Stomach (tissue), 9 donors: ENCODE data around the gene BMPR1B. TPM values are rescaled to one million over a fixed set of nuclear protein-coding genes. Genes with fewer than 3 reads are reported as not detected.
"Not testable (repeated sequence)": the region's sequence is repeated elsewhere in the genome, so short reads cannot be mapped to it uniquely, and the experiment has no call there.

ENCODE experiments used
- DNase-seq, 2 donors: peaks; one replicate each; pipeline versions ENCODE4 v3.0.0 to v3.0.0-alpha.2; 2013 to 2019
- H3K27ac ChIP-seq, 5 donors: fragments of 200-600 bp in 4 of 5; sonication (generic) in 4 of 5; one replicate each; pipeline ENCODE4 v1.5.1; 2013 to 2019; ENCODE audit warnings: mild to moderate bottlenecking in 1 of 5, moderate library complexity in 1 of 5
- H3K27me3 ChIP-seq, 3 donors: fragments of 200-600 bp; sonication (generic); one replicate each; pipeline ENCODE4 v1.5.1; 2017 to 2019; ENCODE audit warnings: mixed run types in 1 of 3
- H3K36me3 ChIP-seq, 4 donors: fragments of 200-600 bp; sonication (generic); 1 replicate in 3 of 4; 2 replicates in 1 of 4; pipeline ENCODE4 v1.5.1; 2016 to 2019
- H3K4me1 ChIP-seq, 4 donors: fragments of 200-600 bp; sonication (generic); one replicate each; pipeline ENCODE4 v1.5.1; 2016 to 2019
- H3K4me3 ChIP-seq, 4 donors: fragments of 200-600 bp; sonication (generic) in 3 of 4; one replicate each; pipeline ENCODE4 v1.5.1; 2016 to 2019; ENCODE audit warnings: mild to moderate bottlenecking in 1 of 4
- H3K9me3 ChIP-seq, 4 donors: fragments of 200-600 bp; sonication (generic); one replicate each; pipeline ENCODE4 v1.5.1; 2016 to 2019
- EP300 ChIP-seq: sonication (generic); formaldehyde crosslinking; IDR thresholded peaks from one replicate; pipeline ENCODE4 v1.6.1; 2017; ENCODE audit warnings: antibody characterized with exemption
- POLR2A ChIP-seq, 4 donors: fragments of 450-650 bp; IDR thresholded peaks; one replicate each; pipeline ENCODE4 v1.6.1; 2016; ENCODE audit warnings: antibody characterized with exemption in 4 of 4, control low read depth in 2 of 4, mild to moderate bottlenecking in 1 of 4, moderate library complexity in 1 of 4
- POLR2AphosphoS5 ChIP-seq, 3 donors: sonication (generic); formaldehyde crosslinking; IDR thresholded peaks; one replicate each; pipeline ENCODE4 v1.6.1; 2016; ENCODE audit warnings: antibody characterized with exemption in 3 of 3
- WGBS, 5 donors: extraction: QIAGEN DNeasy Blood & Tissue Kit in 3 of 5; methylation state at CpG; one replicate each; pipeline versions ENCODE4 v1.1.5 to v1.1.7; 2013 to 2018; 5-methylcytosine and 5-hydroxymethylcytosine counted together
- intact Hi-C: fragments of 100-400 bp; cut with DNase I; formaldehyde crosslinking; loops from one replicate; pipeline ENCODE4 v1.15.1; 2023; ENCODE audit warnings: low total_unique reads
- polyA plus RNA-seq, 3 donors: library from polyadenylated mRNA; stranded (reverse); fragments of 200-250 nt; gene quantifications; one replicate each; pipeline ENCODE4 v1.2.3, GENCODE V29; 2013
- total RNA-seq, 5 donors: library from RNA; depleted of rRNA; stranded (reverse); fragments of >200 nt; gene quantifications; one replicate each; pipeline versions ENCODE4 v1.1.0 to v1.2.3, GENCODE V29; 2014 to 2016
- TF ChIP-seq, protein P1 (sequence below), 7 experiments: fragments of 450-650 bp in 4 of 7; fragments of 200-600 bp in 3 of 7; sonication (generic) in 3 of 7; IDR thresholded peaks; one replicate each; pipeline ENCODE4 v1.5.1; 2016 to 2019; ENCODE audit warnings: antibody characterized with exemption in 7 of 7, control low read depth in 2 of 7, mild to moderate bottlenecking in 1 of 7
- donor health status: healthy with polysubstance abuse.
- donor health status: Bipolar disorder and iron deficiency.
- donor health status: healthy.

The BMPR1B gene
- total and polyA plus RNA-seq, 8 donors: 0.37 to 29.8 (median 1.5) TPM; not detected in 1

- Histone ChIP-seq H3K4me1 (no peaks in the 10 kb centered on the region), H3K27me3 (no peaks in the 10 kb centered on the region), H3K4me3 (no peak overlapping the region), H3K27ac (no peak overlapping the region), H3K36me3 (no peaks in the 10 kb centered on the region), H3K9me3 (no peaks in the 10 kb centered on the region)
- intact Hi-C loops: loop anchor here (10.0 kb wide), 1 partner anchor 500 kb away; no protein-coding TSS in a partner anchor
- WGBS, 5 donors: 48 to 56% (median 50%) methylated on average over 4 of the region's 4 CpGs
- TF ChIP-seq, protein P1, sequence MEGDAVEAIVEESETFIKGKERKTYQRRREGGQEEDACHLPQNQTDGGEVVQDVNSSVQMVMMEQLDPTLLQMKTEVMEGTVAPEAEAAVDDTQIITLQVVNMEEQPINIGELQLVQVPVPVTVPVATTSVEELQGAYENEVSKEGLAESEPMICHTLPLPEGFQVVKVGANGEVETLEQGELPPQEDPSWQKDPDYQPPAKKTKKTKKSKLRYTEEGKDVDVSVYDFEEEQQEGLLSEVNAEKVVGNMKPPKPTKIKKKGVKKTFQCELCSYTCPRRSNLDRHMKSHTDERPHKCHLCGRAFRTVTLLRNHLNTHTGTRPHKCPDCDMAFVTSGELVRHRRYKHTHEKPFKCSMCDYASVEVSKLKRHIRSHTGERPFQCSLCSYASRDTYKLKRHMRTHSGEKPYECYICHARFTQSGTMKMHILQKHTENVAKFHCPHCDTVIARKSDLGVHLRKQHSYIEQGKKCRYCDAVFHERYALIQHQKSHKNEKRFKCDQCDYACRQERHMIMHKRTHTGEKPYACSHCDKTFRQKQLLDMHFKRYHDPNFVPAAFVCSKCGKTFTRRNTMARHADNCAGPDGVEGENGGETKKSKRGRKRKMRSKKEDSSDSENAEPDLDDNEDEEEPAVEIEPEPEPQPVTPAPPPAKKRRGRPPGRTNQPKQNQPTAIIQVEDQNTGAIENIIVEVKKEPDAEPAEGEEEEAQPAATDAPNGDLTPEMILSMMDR (IDR thresholded peaks at IDR 0.05): peak in 4 of 7 experiments; percentile 7 to 43 (median 30)
- TF ChIP-seq POLR2A (IDR thresholded peaks at IDR 0.05) (no peak), EP300 (no peak), POLR2AphosphoS5 (IDR thresholded peaks at IDR 0.05) (no peak)
- DNase-seq: peak in 1 of 2 donors; percentile 78
Observed at GRCh38 chr4:95124906-95125504, 367.2 kb downstream of the BMPR1B start.

- Histone ChIP-seq H3K4me3 (no peak overlapping the region), H3K27ac (no peak overlapping the region), H3K4me1 (no peaks in the 10 kb centered on the region), H3K27me3 (no peaks in the 10 kb centered on the region), H3K36me3 (no peaks in the 10 kb centered on the region), H3K9me3 (no peaks in the 10 kb centered on the region)
- no peak for DNase-seq
- intact Hi-C loops: loop anchor here (10.0 kb wide), 1 partner anchor 504 kb away; no protein-coding TSS in a partner anchor
- WGBS, 5 donors: 61 to 86% (median 80%) methylated on average over 4 of the region's 4 CpGs
- TF ChIP-seq, protein P1 (IDR thresholded peaks at IDR 0.05): no peak
- no peak for TF ChIP-seq POLR2A (IDR thresholded peaks at IDR 0.05)
- no peak for TF ChIP-seq EP300
- no peak for TF ChIP-seq POLR2AphosphoS5 (IDR thresholded peaks at IDR 0.05)
Observed at GRCh38 chr4:95129031-95129430, 371.3 kb downstream of the BMPR1B start.

GRCh38 chr4:95129821-95130311, 372.1 kb downstream of the BMPR1B start:
- no peaks in the 10 kb centered on the region for H3K27me3 ChIP-seq
- intact Hi-C loops: loop anchor here (10.0 kb wide), 1 partner anchor 505 kb away; no protein-coding TSS in a partner anchor
- H3K27ac ChIP-seq: peak overlapping the region in 1 of 5 donors; percentile 28
- no peaks in the 10 kb centered on the region for H3K4me1 ChIP-seq
- H3K4me3 ChIP-seq: no peak overlapping the region
- TF ChIP-seq POLR2A (IDR thresholded peaks at IDR 0.05) (no peak), POLR2AphosphoS5 (IDR thresholded peaks at IDR 0.05) (peak in 1 of 3 donors; percentile 48)
- H3K36me3 ChIP-seq: no peaks in the 10 kb centered on the region
- 45 to 64% (median 57%) methylated on average over 7 of the region's 7 CpGs for WGBS, 5 donors
- DNase-seq: peak in 1 of 2 donors; percentile 71
- H3K9me3 ChIP-seq: no peaks in the 10 kb centered on the region

DNA sequence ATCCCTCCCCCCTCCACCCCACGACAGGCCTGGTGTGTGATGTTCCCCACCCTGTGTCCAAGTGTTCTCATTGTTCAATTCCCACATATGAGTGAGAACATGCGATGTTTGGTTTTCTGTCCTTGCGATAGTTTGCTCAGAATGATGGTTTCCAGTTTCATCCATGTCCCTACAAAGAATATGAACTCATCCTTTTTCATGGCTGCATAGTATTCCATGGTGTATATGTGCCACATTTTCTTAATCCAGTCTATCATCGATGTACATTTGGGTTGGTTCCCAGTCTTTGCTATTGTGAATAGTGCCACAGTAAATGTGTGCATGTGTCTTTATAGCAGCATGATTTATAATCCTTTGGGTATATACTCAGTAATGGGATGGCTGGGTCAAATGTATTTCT, 376.3 kb downstream of the BMPR1B start:
- H3K36me3 ChIP-seq, H3K9me3 ChIP-seq, intact Hi-C loops, H3K27ac ChIP-seq, H3K27me3 ChIP-seq, DNase-seq, H3K4me1 ChIP-seq, H3K4me3 ChIP-seq: not testable (repeated sequence)
- 92 to 98% (median 93%) methylated on average over 4 of the region's 4 CpGs for WGBS, 5 donors

DNA sequence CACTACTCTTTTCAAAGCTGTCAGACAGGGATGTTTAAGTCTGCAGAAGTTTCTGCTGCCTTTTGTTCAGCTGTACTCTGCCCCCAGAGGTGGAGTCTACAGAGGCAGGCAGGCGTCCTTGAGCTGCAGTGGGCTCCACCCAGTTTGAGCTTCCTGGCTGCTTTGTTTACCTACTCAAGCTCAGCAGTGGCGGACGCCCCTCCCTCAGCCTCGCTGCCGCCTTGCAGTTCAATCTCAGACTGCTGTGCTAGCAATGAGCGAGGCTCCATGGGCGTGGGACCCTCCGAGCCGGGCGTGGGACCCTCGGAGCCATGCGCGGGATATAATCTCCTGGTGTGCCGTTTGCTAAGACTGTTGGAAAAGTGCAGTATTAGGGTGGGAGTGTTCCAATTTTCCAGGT, 381.7 kb downstream of the BMPR1B start:
- H3K27me3 ChIP-seq, H3K27ac ChIP-seq, H3K36me3 ChIP-seq, DNase-seq, H3K4me3 ChIP-seq, H3K4me1 ChIP-seq, intact Hi-C loops: not testable (repeated sequence)
- WGBS, 5 donors: 78 to 93% (median 91%) methylated on average over 6 to 14 of the region's 14 CpGs
- H3K9me3 ChIP-seq: peaks cover 0 to 16% (median 6%) of the 10 kb centered on the region in 4 donors

DNA sequence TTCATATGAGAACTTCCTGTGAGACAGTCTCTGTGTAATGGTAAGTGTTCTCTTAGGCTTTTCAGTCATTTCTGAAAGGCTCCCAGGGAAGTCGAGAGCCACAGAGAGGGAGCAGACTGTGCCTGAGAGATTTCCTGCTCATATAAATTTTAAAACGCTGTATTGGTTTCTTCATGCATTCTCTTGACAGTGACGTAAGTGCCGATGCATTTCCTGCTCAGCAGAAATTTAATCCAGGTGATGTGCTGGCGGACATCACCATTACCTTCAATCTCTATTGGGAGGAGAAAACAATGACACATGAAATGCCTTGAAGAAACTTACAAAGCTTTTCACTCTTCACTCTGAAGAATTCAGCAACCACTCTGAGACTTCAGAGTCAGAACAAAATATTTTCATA, 383.6 kb downstream of the BMPR1B start:
- Histone ChIP-seq H3K36me3 (peaks cover 0 to 9% (median 0%) of the 10 kb centered on the region in 4 donors), H3K27me3 (no peaks in the 10 kb centered on the region), H3K27ac (no peak overlapping the region), H3K4me3 (no peak overlapping the region), H3K9me3 (peaks cover 0 to 10% (median 6%) of the 10 kb centered on the region in 4 donors), H3K4me1 (no peaks in the 10 kb centered on the region)
- intact Hi-C loops: no loop called here
- DNase-seq: no peak
- TF ChIP-seq, protein P1 (IDR thresholded peaks at IDR 0.05): no peak
- 80 to 91% (median 84%) methylated on average over 5 of the region's 5 CpGs for WGBS, 5 donors
